ENCODE data around the gene CLTA. TPM values are rescaled to one million over a fixed set of nuclear protein-coding genes. Genes with fewer than 3 reads are reported as not detected.
"Not testable (repeated sequence)": the region's sequence is repeated elsewhere in the genome, so short reads cannot be mapped to it uniquely, and the experiment has no call there.

CLTA gene
- total and polyA plus RNA-seq, 2 donors (not counting 1 experiment from before 2014, with no cell fraction given): 32.3 to 71.0 TPM

GRCh38 chr9:36174731-36175130, 16.0 kb upstream of the CLTA start:
- no peak overlapping the region for H3K4me3 Mint-ChIP-seq
- DNase-seq (no peak), ATAC-seq (ENCODE audit: low read depth) (no peak)
- Histone ChIP-seq H3K79me2 (ENCODE audit: control insufficient read depth, insufficient read depth, low read length) (no peaks in the 10 kb centered on the region), H3K9ac (ENCODE audit: low read length) (no peak overlapping the region), H3K27me3 (replicated peaks in 1 of 4; ENCODE audit: control extremely low read depth in 1 of 4, control insufficient read depth in 3 of 4, insufficient read depth in 4 of 4, low read length in 3 of 4) (no peaks in the 10 kb centered on the region), H3K36me3 (replicated peaks in 1 of 2; ENCODE audit: control extremely low read depth in 1 of 2, control insufficient read depth in 1 of 2, extremely low read depth in 1 of 2, insufficient read depth in 2 of 2, low read length in 1 of 2) (no peaks in the 10 kb centered on the region), H4K20me1 (ENCODE audit: control insufficient read depth, insufficient read depth, low read length, poor library complexity, severe bottlenecking) (no peaks in the 10 kb centered on the region), H3K4me1 (ENCODE audit: control insufficient read depth in 2 of 2, insufficient read depth in 2 of 2, low read length in 2 of 2) (no peaks in the 10 kb centered on the region), H3K4me2 (replicated peaks; ENCODE audit: low read depth, low read length, poor library complexity, severe bottlenecking) (no peak overlapping the region), H3K9me3 (ENCODE audit: control extremely low read depth in 1 of 3, control insufficient read depth in 2 of 3, insufficient read depth in 1 of 3, low read length in 2 of 3) (peaks cover 0 to 3% (median 0%) of the 10 kb centered on the region in 3 donors), H3K27ac (ENCODE audit: low read length in 2 of 2) (no peak overlapping the region), H2AFZ (ENCODE audit: insufficient read depth, low read depth, low read length, poor library complexity, severe bottlenecking) (no peak overlapping the region), H3K4me3 (ENCODE audit: control extremely low read depth in 1 of 5, extremely low read depth in 1 of 5, insufficient read depth in 1 of 5, low read depth in 2 of 5, low read length in 4 of 5) (no peak overlapping the region)
- no peaks in the 10 kb centered on the region for H3K9me3 Mint-ChIP-seq (ENCODE audit: insufficient read depth)
- ChIA-PET CTCF (interaction anchor here (4.0 kb wide), 1 partner anchor 71 kb away, joined by 32 read pairs; no protein-coding TSS in a partner anchor), POLR2A (no interaction called here)
- TF ChIP-seq CTCF (IDR thresholded peaks at IDR 0.05) (no peak), EZH2 (IDR thresholded peaks at IDR 0.05; ENCODE audit: borderline replicate concordance, insufficient read depth, low read depth, low read length, poor library complexity, severe bottlenecking) (no peak)
- intact Hi-C loops (cut with micrococcal nuclease): no loop called here
- H3K27ac Mint-ChIP-seq: no peak overlapping the region
- H3K4me1 Mint-ChIP-seq: no peaks in the 10 kb centered on the region
- H3K27me3 Mint-ChIP-seq: peaks cover 2% of the 10 kb centered on the region
- WGBS (ENCODE audit: insufficient coverage): 79% methylated on average over 2 of the region's 3 CpGs

DNA sequence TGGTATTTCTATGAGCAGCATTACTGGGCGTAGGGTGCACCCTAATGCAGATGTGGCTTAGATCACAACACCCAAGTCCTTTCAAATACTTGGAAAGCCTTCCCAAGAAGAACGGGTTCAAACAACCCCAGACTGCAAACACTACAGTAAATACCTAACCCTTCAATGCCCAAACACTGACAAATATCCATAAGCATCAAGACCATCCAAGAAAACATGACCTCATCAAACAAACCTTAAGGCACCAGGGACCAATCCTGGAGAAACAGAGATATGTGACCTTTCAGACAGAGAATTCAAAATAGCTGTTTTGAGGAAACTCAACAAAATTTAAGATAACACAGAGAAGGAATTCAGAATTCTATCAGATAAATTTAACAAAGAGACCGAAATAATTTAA, 15.5 kb upstream of the CLTA start:
- WGBS (ENCODE audit: insufficient coverage): 92% methylated on average over 2 of the region's 3 CpGs
- H3K4me1 Mint-ChIP-seq; DNase-seq; H3K36me3 ChIP-seq (replicated peaks in 1 of 2; ENCODE audit: control extremely low read depth in 1 of 2, control insufficient read depth in 1 of 2, extremely low read depth in 1 of 2, insufficient read depth in 2 of 2, low read length in 1 of 2); H3K27ac ChIP-seq (ENCODE audit: low read length in 2 of 2); POLR2A ChIA-PET; H3K9me3 Mint-ChIP-seq (ENCODE audit: insufficient read depth); intact Hi-C loops (cut with micrococcal nuclease); ATAC-seq (ENCODE audit: low read depth); H3K9me3 ChIP-seq (ENCODE audit: control extremely low read depth in 1 of 3, control insufficient read depth in 2 of 3, insufficient read depth in 1 of 3, low read length in 2 of 3); H3K4me1 ChIP-seq (ENCODE audit: control insufficient read depth in 2 of 2, insufficient read depth in 2 of 2, low read length in 2 of 2); H3K27me3 ChIP-seq (replicated peaks in 1 of 4; ENCODE audit: control extremely low read depth in 1 of 4, control insufficient read depth in 3 of 4, insufficient read depth in 4 of 4, low read length in 3 of 4); H3K4me3 ChIP-seq (ENCODE audit: control extremely low read depth in 1 of 5, extremely low read depth in 1 of 5, insufficient read depth in 1 of 5, low read depth in 2 of 5, low read length in 4 of 5); H3K27ac Mint-ChIP-seq; H4K20me1 ChIP-seq (ENCODE audit: control insufficient read depth, insufficient read depth, low read length, poor library complexity, severe bottlenecking); H3K27me3 Mint-ChIP-seq; H3K9ac ChIP-seq (ENCODE audit: low read length); H2AFZ ChIP-seq (ENCODE audit: insufficient read depth, low read depth, low read length, poor library complexity, severe bottlenecking); H3K79me2 ChIP-seq (ENCODE audit: control insufficient read depth, insufficient read depth, low read length); H3K4me2 ChIP-seq (replicated peaks; ENCODE audit: low read depth, low read length, poor library complexity, severe bottlenecking); H3K4me3 Mint-ChIP-seq: not testable (repeated sequence)
- CTCF ChIA-PET: interaction anchor here (1.7 kb wide), 1 partner anchor 16 kb away, joined by 4 read pairs; the partner anchor contains the start of gene CLTA

- H3K27ac Mint-ChIP-seq; H2AFZ ChIP-seq (ENCODE audit: insufficient read depth, low read depth, low read length, poor library complexity, severe bottlenecking); intact Hi-C loops (cut with micrococcal nuclease); H3K79me2 ChIP-seq (ENCODE audit: control insufficient read depth, insufficient read depth, low read length); H3K9me3 Mint-ChIP-seq (ENCODE audit: insufficient read depth); H3K36me3 ChIP-seq (replicated peaks in 1 of 2; ENCODE audit: control extremely low read depth in 1 of 2, control insufficient read depth in 1 of 2, extremely low read depth in 1 of 2, insufficient read depth in 2 of 2, low read length in 1 of 2); H3K27me3 ChIP-seq (replicated peaks in 1 of 4; ENCODE audit: control extremely low read depth in 1 of 4, control insufficient read depth in 3 of 4, insufficient read depth in 4 of 4, low read length in 3 of 4); H3K4me2 ChIP-seq (replicated peaks; ENCODE audit: low read depth, low read length, poor library complexity, severe bottlenecking); H3K27ac ChIP-seq (ENCODE audit: low read length in 2 of 2); H3K9ac ChIP-seq (ENCODE audit: low read length); H3K4me1 ChIP-seq (ENCODE audit: control insufficient read depth in 2 of 2, insufficient read depth in 2 of 2, low read length in 2 of 2); DNase-seq; H4K20me1 ChIP-seq (ENCODE audit: control insufficient read depth, insufficient read depth, low read length, poor library complexity, severe bottlenecking); H3K9me3 ChIP-seq (ENCODE audit: control extremely low read depth in 1 of 3, control insufficient read depth in 2 of 3, insufficient read depth in 1 of 3, low read length in 2 of 3); ATAC-seq (ENCODE audit: low read depth); POLR2A ChIA-PET; H3K4me3 Mint-ChIP-seq; H3K4me1 Mint-ChIP-seq; H3K27me3 Mint-ChIP-seq; H3K4me3 ChIP-seq (ENCODE audit: control extremely low read depth in 1 of 5, extremely low read depth in 1 of 5, insufficient read depth in 1 of 5, low read depth in 2 of 5, low read length in 4 of 5): not testable (repeated sequence)
- CTCF ChIA-PET: interaction anchor here (1.3 to 1.7 kb wide), 2 partner anchors 10 to 14 kb away, joined by 4 to 5 read pairs; partner anchors contain the start of gene CLTA
- 100% methylated on average over 4 of the region's 10 CpGs for WGBS (ENCODE audit: insufficient coverage)
These were observed 14.2 kb upstream of the CLTA start for GRCh38 chr9:36176496-36176895.

Data from B cell (primary cell).